ENCODE results near the gene CKB. TPM values are rescaled to one million over a fixed set of nuclear protein-coding genes. Genes with fewer than 3 reads are reported as not detected.

Gene CKB
- total RNA-seq, 2 experiments from 2014 or later: 5.8 to 9.1 TPM

DNA sequence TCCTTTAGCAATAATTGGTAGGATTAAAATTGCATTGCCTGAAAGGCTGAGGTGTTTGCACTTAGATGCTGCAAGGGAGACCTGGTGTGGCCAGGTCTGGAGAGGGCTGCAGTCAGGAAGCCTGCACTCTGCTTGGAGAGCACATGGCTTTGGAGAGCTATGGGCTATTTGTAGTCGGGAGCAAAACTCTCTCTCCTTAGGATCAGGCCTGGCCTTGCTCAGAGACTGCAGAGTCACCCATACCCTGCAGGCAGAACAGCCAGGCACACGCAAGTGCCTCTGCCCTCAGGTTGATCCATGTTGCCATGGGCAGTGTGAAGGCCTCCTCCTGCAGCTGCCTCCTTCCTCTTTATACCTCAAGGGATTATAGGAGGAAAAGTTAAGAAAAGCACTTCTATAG, 26.8 kb downstream of the CKB start:
- H3K4me3 Mint-ChIP-seq: no peak overlapping the region
- H3K9me3 Mint-ChIP-seq: no peaks in the 10 kb centered on the region
- intact Hi-C loops (cut with micrococcal nuclease): no loop called here
- TF ChIP-seq CTCF (IDR thresholded peaks at IDR 0.05): no peak
- ChIA-PET CTCF (no interaction called here), POLR2A (no interaction called here)
- peaks cover 14% of the 10 kb centered on the region for H3K36me3 Mint-ChIP-seq (ENCODE audit: low read depth)
- no peak overlapping the region for H3K27ac Mint-ChIP-seq
- no peaks in the 10 kb centered on the region for H3K27me3 Mint-ChIP-seq
- DNase-seq: no peak
- no peak for ATAC-seq
- peaks cover 8% of the 10 kb centered on the region for H3K4me1 Mint-ChIP-seq (ENCODE audit: low read depth)

DNA sequence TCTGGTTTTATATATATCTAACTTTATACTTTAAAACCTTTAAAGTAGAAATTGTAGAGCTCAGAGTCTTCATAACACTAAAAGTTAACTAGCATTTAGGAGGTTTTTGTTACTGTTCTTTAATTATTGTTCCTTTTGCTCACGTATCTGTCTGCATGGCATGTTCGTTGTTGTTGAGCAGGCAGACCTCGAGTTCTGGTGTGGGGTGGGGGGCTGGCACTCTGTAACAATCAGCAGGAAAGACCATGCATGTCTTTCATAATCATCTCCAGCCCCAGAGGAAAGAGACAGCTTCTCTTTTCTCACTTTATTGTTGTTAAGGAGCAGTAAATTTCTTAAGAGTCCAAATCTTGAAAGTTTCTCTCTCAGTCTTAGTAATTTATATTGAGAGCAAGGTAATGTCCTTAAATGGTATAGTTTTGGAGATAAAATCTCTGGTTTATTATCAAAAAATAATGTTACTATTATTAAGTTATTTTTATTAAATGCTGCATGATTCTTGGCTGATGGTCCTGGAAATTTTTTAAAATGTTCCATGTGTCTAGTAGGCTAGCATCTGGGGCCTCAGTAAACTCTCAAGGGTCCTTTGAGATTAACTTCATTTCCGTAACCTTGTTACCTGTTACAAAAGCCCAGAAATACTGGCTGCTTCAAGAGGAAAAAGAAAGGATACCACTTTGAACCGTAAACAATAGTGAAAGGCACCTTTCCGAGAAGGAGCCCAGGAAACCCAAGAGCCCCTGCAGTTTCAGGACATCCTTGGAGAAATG, 30.3 kb downstream of the CKB start:
- ATAC-seq (no peak), DNase-seq (no peak)
- ChIA-PET POLR2A (interaction anchor here (0.6 kb wide), 1 partner anchor 157 kb away, joined by 3 read pairs; no protein-coding TSS in a partner anchor), CTCF (interaction anchor here (3.3 kb wide), 1 partner anchor 9 kb away, joined by 13 read pairs; no protein-coding TSS in a partner anchor)
- H3K27ac Mint-ChIP-seq: no peak overlapping the region
- H3K4me3 Mint-ChIP-seq: no peak overlapping the region
- no peaks in the 10 kb centered on the region for H3K9me3 Mint-ChIP-seq
- H3K4me1 Mint-ChIP-seq (ENCODE audit: low read depth): no peaks in the 10 kb centered on the region
- TF ChIP-seq CTCF (IDR thresholded peaks at IDR 0.05): no peak
- H3K27me3 Mint-ChIP-seq: no peaks in the 10 kb centered on the region
- intact Hi-C loops (cut with micrococcal nuclease): no loop called here
- H3K36me3 Mint-ChIP-seq (ENCODE audit: low read depth): peaks cover 14% of the 10 kb centered on the region

DNA sequence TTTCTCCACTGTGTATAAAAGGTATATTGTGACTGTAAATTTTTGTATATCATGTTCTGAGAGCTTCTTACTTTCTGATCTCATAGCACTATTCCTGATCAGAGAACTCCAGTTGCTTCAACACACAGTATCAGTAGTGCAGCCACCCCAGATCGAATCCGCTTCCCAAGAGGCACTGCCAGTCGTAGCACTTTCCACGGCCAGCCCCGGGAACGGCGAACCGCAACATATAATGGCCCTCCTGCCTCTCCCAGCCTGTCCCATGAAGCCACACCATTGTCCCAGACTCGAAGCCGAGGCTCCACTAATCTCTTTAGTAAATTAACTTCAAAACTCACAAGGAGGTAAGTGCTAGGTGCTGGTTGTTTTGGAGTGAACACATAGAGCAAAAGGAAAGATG, 30.9 kb downstream of the CKB start:
- no peaks in the 10 kb centered on the region for H3K4me1 Mint-ChIP-seq (ENCODE audit: low read depth)
- intact Hi-C loops (cut with micrococcal nuclease): no loop called here
- CTCF ChIA-PET: interaction anchor here (3.3 kb wide), 1 partner anchor 9 kb away, joined by 13 read pairs; no protein-coding TSS in a partner anchor
- H3K27ac Mint-ChIP-seq: no peak overlapping the region
- H3K36me3 Mint-ChIP-seq (ENCODE audit: low read depth): peaks cover 12% of the 10 kb centered on the region
- DNase-seq: no peak
- no peak for TF ChIP-seq CTCF (IDR thresholded peaks at IDR 0.05)
- POLR2A ChIA-PET: interaction anchor here (0.6 kb wide), 1 partner anchor 157 kb away, joined by 3 read pairs; no protein-coding TSS in a partner anchor
- H3K4me3 Mint-ChIP-seq: no peak overlapping the region
- no peak for ATAC-seq
- H3K9me3 Mint-ChIP-seq: no peaks in the 10 kb centered on the region
- no peaks in the 10 kb centered on the region for H3K27me3 Mint-ChIP-seq

DNA sequence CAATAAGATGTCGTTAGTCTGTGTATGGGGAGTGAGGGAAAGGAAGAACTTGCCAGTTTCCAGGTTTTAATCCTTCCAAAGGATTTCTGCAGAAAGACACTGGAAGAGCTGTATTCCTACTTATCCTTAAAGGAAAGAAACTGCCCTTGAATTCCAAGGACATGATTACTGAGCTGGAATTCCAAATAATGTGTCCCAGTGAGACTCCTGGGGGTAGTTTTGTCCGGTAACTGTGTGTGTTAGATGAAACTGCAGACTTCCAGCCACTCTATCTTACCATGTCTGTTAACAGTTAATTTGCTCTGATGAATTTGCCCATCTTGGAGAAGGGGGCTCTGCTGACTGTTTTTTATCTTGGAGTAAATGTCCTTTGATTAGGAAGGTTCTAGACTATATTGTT, 33.0 kb downstream of the CKB start:
- H3K9me3 Mint-ChIP-seq: no peaks in the 10 kb centered on the region
- TF ChIP-seq CTCF (IDR thresholded peaks at IDR 0.05): no peak
- intact Hi-C loops (cut with micrococcal nuclease): no loop called here
- H3K4me3 Mint-ChIP-seq: no peak overlapping the region
- DNase-seq (no peak), ATAC-seq (no peak)
- no peaks in the 10 kb centered on the region for H3K27me3 Mint-ChIP-seq
- no peak overlapping the region for H3K27ac Mint-ChIP-seq
- H3K4me1 Mint-ChIP-seq (ENCODE audit: low read depth): no peaks in the 10 kb centered on the region
- ChIA-PET CTCF (interaction anchor here (1.6 kb wide), 1 partner anchor 11 kb away, joined by 5 read pairs; no protein-coding TSS in a partner anchor), POLR2A (interaction anchor here (1.1 kb wide), 1 partner anchor 16 kb away, joined by 3 read pairs; no protein-coding TSS in a partner anchor)
- peaks cover 10% of the 10 kb centered on the region for H3K36me3 Mint-ChIP-seq (ENCODE audit: low read depth)

DNA sequence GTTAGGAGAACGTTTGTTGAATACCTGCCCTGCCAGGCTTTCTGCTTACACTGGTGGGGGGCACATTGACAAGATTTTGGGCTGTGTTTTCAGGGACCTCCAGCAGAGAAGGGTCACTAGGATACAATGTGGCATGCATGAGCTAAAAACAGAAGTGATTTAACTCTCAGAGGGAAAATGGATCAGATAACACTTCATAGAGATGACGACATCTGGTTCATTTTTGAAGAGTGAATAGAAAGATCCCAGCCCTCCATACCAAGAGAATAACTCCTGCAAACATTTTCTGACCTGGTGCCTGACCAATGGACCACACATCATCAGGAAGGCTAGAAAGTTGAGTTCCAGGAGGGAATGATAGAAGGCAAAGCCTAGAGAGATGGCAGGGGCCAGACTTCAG, 33.7 kb downstream of the CKB start:
- ATAC-seq: no peak
- Mint-ChIP-seq H3K4me1 (ENCODE audit: low read depth) (no peaks in the 10 kb centered on the region), H3K36me3 (ENCODE audit: low read depth) (peaks cover 10% of the 10 kb centered on the region), H3K4me3 (no peak overlapping the region), H3K27me3 (no peaks in the 10 kb centered on the region), H3K27ac (no peak overlapping the region), H3K9me3 (no peaks in the 10 kb centered on the region)
- POLR2A ChIA-PET: no interaction called here
- intact Hi-C loops (cut with micrococcal nuclease): no loop called here
- CTCF ChIA-PET: interaction anchor here (1.6 kb wide), 1 partner anchor 11 kb away, joined by 5 read pairs; no protein-coding TSS in a partner anchor
- TF ChIP-seq CTCF (IDR thresholded peaks at IDR 0.05): no peak
- no peak for DNase-seq
